Natural killer cell (primary cell): ENCODE results near the gene CAPN11. TPM values are rescaled to one million over a fixed set of nuclear protein-coding genes. Genes with fewer than 3 reads are reported as not detected.
"Not testable (repeated sequence)": the region's sequence is repeated elsewhere in the genome, so short reads cannot be mapped to it uniquely, and the experiment has no call there.

Experiments
- ATAC-seq, 3 donors: fragments of 150-1000 bp in 2 of 3; fragments of 200-7000 bp in 1 of 3; cut with Tn5 transposase; 1 replicate in 1 of 3; 2 replicates in 2 of 3; pipeline ENCODE4 v1.10.0; 2021; ENCODE audit warnings: mild to moderate bottlenecking in 2 of 3, moderate library complexity in 2 of 3
- DNase-seq, 2 donors: peaks; one replicate each; pipeline versions ENCODE4 v3.0.0 to v3.0.0-alpha.2; 2013 to 2021; ENCODE audit warnings: mixed read lengths in 1 of 2
- H3K27ac ChIP-seq: one replicate; pipeline ENCODE4 v1.5.1; 2013; ENCODE audit warnings: mild to moderate bottlenecking, low read length
- H3K27me3 ChIP-seq: one replicate; pipeline ENCODE4 v1.6.1; 2013; ENCODE audit warnings: low read length; ENCODE audit not compliant: control insufficient read depth, insufficient read depth
- H3K36me3 ChIP-seq: one replicate; pipeline ENCODE4 v1.6.1; 2013; ENCODE audit warnings: low read length; ENCODE audit not compliant: control insufficient read depth, insufficient read depth
- H3K4me1 ChIP-seq: one replicate; pipeline ENCODE4 v1.6.1; 2013; ENCODE audit warnings: low read length; ENCODE audit not compliant: control insufficient read depth, insufficient read depth
- H3K4me3 ChIP-seq: one replicate; pipeline ENCODE4 v1.5.1; 2013; ENCODE audit warnings: low read length
- H3K9me3 ChIP-seq: one replicate; pipeline ENCODE4 v1.6.1; 2013; ENCODE audit warnings: low read length; ENCODE audit not compliant: control insufficient read depth, insufficient read depth
- H3K27ac Mint-ChIP-seq, 2 donors: one replicate each; pipeline ENCODE4 v1.8.0; 2022; ENCODE audit warnings: mild to moderate bottlenecking in 2 of 2, mixed read lengths in 2 of 2, moderate library complexity in 1 of 2
- H3K27me3 Mint-ChIP-seq, 2 donors: one replicate each; pipeline ENCODE4 v1.8.0; 2022; ENCODE audit warnings: low read depth in 2 of 2, mixed read lengths in 2 of 2
- H3K36me3 Mint-ChIP-seq: one replicate; pipeline ENCODE4 v1.8.0; 2022; ENCODE audit warnings: mixed read lengths
- H3K4me1 Mint-ChIP-seq, 2 donors: one replicate each; pipeline ENCODE4 v1.8.0; 2022; ENCODE audit warnings: mixed read lengths in 2 of 2
- H3K4me3 Mint-ChIP-seq: one replicate; pipeline ENCODE4 v1.8.0; 2022; ENCODE audit warnings: mild to moderate bottlenecking, moderate library complexity, mixed read lengths
- H3K9me3 Mint-ChIP-seq, 2 donors: one replicate each; pipeline ENCODE4 v1.8.0; 2022; ENCODE audit warnings: mixed read lengths in 2 of 2
- CTCF ChIP-seq: fragments of 200-600 bp; IDR thresholded peaks from one replicate; pipeline ENCODE4 v1.8.0; 2022; ENCODE audit warnings: antibody characterized with exemption
- WGBS: methylation state at CpG from one replicate; pipeline ENCODE4 v1.1.7; 2013; ENCODE audit warnings: missing lambda C conversion rate; ENCODE audit not compliant: insufficient coverage; 5-methylcytosine and 5-hydroxymethylcytosine counted together
- intact Hi-C: fragments of 100-400 bp; cut with micrococcal nuclease; formaldehyde crosslinking; loops from one replicate; pipeline ENCODE4 v1.14.2; 2022
- total RNA-seq, 4 donors: library from RNA; stranded (reverse); fragments of 120-200 nt in 1 of 4; gene quantifications; one replicate each; pipeline versions ENCODE4 v1.2.3 to v1.2.4, GENCODE V29; 2013 to 2022

The CAPN11 gene
- total RNA-seq, 3 donors from 2014 or later (not counting 1 experiment from before 2014, with no cell fraction given) = not detected

GRCh38 chr6:44229376-44230033 lies 70.9 kb downstream of the CAPN11 start:
- 97% methylated on average over 11 of the region's 11 CpGs for whole genome bisulfite sequencing
- DNase-seq = no peak
- Histone ChIP-seq H3K36me3 (no peaks in the 10 kb centered on the region), H3K9me3 (no peaks in the 10 kb centered on the region), H3K27me3 (no peaks in the 10 kb centered on the region), H3K4me1 (peaks cover 7% of the 10 kb centered on the region), H3K4me3 (no peak overlapping the region), H3K27ac (no peak overlapping the region)
- no peak for TF ChIP-seq CTCF
- intact Hi-C loops = no loop called here
- Mint-ChIP-seq H3K36me3 (no peaks in the 10 kb centered on the region), H3K9me3 (no peaks in the 10 kb centered on the region), H3K4me1 (peaks cover 3% of the 10 kb centered on the region in 2 donors), H3K27me3 (no peaks in the 10 kb centered on the region), H3K27ac (no peak overlapping the region), H3K4me3 (no peak overlapping the region)
- no peak for ATAC-seq

- ATAC-seq = no peak
- no peaks in the 10 kb centered on the region for H3K27me3 ChIP-seq
- no peaks in the 10 kb centered on the region for H3K36me3 ChIP-seq
- intact Hi-C loops = no loop called here
- WGBS = 96% methylated on average over 9 of the region's 10 CpGs
- Mint-ChIP-seq H3K4me1 (no peaks in the 10 kb centered on the region), H3K4me3 (no peak overlapping the region), H3K27me3 (no peaks in the 10 kb centered on the region), H3K9me3 (no peaks in the 10 kb centered on the region), H3K27ac (no peak overlapping the region), H3K36me3 (no peaks in the 10 kb centered on the region)
- H3K27ac ChIP-seq = no peak overlapping the region
- DNase-seq = no peak
- TF ChIP-seq CTCF = no peak
- no peak overlapping the region for H3K4me3 ChIP-seq
- H3K4me1 ChIP-seq = peaks cover 7% of the 10 kb centered on the region
- no peaks in the 10 kb centered on the region for H3K9me3 ChIP-seq
These were observed 71.5 kb downstream of the CAPN11 start for GRCh38 chr6:44230034-44230675.

- H3K36me3 ChIP-seq, intact Hi-C loops, H3K27me3 ChIP-seq, ATAC-seq, H3K4me3 Mint-ChIP-seq, H3K4me1 ChIP-seq, H3K4me3 ChIP-seq, H3K9me3 Mint-ChIP-seq, H3K27me3 Mint-ChIP-seq, DNase-seq, H3K9me3 ChIP-seq, H3K27ac ChIP-seq, H3K4me1 Mint-ChIP-seq, H3K36me3 Mint-ChIP-seq, H3K27ac Mint-ChIP-seq: not testable (repeated sequence)
- 83% methylated on average over 9 of the region's 9 CpGs for WGBS
These were observed 72.8 kb downstream of the CAPN11 start for GRCh38 chr6:44231426-44231825.

- H3K27ac Mint-ChIP-seq = no peak overlapping the region
- 77% methylated on average over 15 of the region's 16 CpGs for WGBS
- intact Hi-C loops = no loop called here
- Histone ChIP-seq H3K27me3 (no peaks in the 10 kb centered on the region), H3K4me1 (peaks cover 17% of the 10 kb centered on the region), H3K9me3 (no peaks in the 10 kb centered on the region), H3K27ac (no peak overlapping the region), H3K4me3 (no peak overlapping the region), H3K36me3 (no peaks in the 10 kb centered on the region)
- DNase-seq = no peak
- no peaks in the 10 kb centered on the region for H3K27me3 Mint-ChIP-seq
- peaks cover 0 to 8% of the 10 kb centered on the region in 2 donors for H3K4me1 Mint-ChIP-seq
- TF ChIP-seq CTCF = no peak
- H3K36me3 Mint-ChIP-seq = no peaks in the 10 kb centered on the region
- no peaks in the 10 kb centered on the region for H3K9me3 Mint-ChIP-seq
- peak overlapping the region; percentile 9 for H3K4me3 Mint-ChIP-seq
- no peak for ATAC-seq
These were observed 74.3 kb downstream of the CAPN11 start for GRCh38 chr6:44232676-44233566.
